Stimulated activated naive CD8-positive, alpha-beta T cell treated with anti-CD3 and anti-CD28 coated beads, Interleukin-15, amount 100 ng/mL, for 72 hours (primary cell): ENCODE data around the gene ARL2BP.
A peak's percentile ranks its signal among the peaks of the same experiment; 100 is the strongest.

ENCODE experiments used
- ATAC-seq: fragments of 150-1000 bp; cut with Tn5 transposase; 2 replicates; pipeline ENCODE4 v1.10.0; 2021; ENCODE audit warnings: mild to moderate bottlenecking, moderate library complexity
- DNase-seq, 2 donors: peaks; one replicate each; pipeline ENCODE4 v3.0.0; 2021 to 2022
- H3K27ac Mint-ChIP-seq, 2 donors: one replicate each; pipeline ENCODE4 v1.8.0; 2022; ENCODE audit warnings: mild to moderate bottlenecking in 2 of 2, mixed read lengths in 2 of 2, moderate library complexity in 2 of 2
- H3K27me3 Mint-ChIP-seq: one replicate; pipeline ENCODE4 v1.8.0; 2022; ENCODE audit warnings: mixed read lengths
- H3K4me1 Mint-ChIP-seq: one replicate; pipeline ENCODE4 v1.8.0; 2022; ENCODE audit warnings: mild to moderate bottlenecking, mixed read lengths
- H3K4me3 Mint-ChIP-seq, 2 donors: one replicate each; pipeline ENCODE4 v1.8.0; 2022; ENCODE audit warnings: mild to moderate bottlenecking in 2 of 2, mixed read lengths in 2 of 2, moderate library complexity in 1 of 2
- H3K9me3 Mint-ChIP-seq, 2 donors: one replicate each; pipeline ENCODE4 v1.8.0; 2022; ENCODE audit warnings: mixed read lengths in 2 of 2

ARL2BP gene

DNA sequence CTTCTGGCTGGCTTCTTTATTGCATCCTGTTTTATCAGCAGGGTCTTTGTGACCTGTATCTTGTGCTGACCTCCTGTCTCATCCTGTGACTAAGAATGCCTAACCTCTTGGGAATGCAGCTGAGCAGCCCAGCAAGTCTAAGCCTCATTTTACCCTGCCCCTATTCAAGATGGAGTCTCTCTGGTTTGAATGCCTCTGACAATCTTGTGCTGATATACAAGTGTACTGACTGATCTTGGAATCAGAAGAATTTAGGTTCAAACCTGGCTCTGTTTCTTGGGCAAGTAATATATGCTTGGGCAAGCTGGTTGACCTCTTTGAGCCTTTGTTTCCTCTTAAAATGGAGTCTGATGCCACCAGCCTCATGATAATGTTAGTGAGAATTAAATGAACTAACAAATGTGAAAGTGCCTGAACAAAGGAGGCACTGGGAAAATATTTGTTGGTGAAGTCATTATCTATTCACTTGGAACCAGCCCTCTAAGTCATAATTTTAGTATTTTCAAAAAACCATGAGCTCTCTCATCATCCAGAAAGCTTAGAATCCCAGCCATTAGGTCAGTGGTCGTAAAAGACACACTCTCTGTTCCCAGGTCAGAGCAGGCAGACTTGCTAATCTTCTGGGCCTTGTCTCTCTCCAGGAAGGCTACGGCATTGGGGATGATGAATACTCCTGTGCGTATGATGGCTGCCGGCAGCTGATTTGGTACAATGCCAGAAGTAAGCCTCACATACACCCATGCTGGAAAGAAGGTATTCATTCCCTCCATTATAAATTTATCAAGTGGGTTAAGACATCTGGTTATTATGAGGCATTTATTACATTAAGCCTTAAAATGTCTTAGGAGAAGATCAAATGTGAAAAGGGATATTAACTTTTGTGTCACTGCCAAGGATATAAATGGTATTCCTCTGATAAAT, 18.1 kb upstream of the ARL2BP start:
- Mint-ChIP-seq H3K4me1 (no peaks in the 10 kb centered on the region), H3K9me3 (no peaks in the 10 kb centered on the region), H3K4me3 (no peak overlapping the region), H3K27ac (peak overlapping the region in 1 of 2 donors; percentile 46), H3K27me3 (no peaks in the 10 kb centered on the region)
- ATAC-seq (no peak), DNase-seq (no peak)

DNA sequence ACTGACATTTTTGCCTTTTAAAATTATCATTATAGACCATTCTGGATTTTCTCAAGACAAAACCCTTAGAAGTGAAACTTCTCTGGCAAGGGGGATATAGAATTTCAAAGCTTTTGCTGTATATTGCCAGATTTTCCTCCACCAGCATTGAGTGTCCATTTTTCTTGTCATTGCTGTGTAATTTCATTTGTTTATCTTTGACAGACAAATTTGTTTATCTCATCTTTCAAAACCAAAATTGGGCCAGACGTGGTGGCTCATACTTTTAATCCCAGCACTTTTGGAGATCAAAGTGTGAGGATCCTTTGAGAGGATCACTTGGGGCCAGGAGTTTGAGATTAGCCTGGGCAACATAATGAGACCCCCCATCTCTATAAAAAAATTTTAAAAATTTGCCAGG, 16.0 kb upstream of the ARL2BP start:
- Mint-ChIP-seq H3K27me3 (no peaks in the 10 kb centered on the region), H3K4me1 (no peaks in the 10 kb centered on the region), H3K9me3 (no peaks in the 10 kb centered on the region), H3K27ac (no peak overlapping the region), H3K4me3 (no peak overlapping the region)
- DNase-seq (no peak), ATAC-seq (no peak)

GRCh38 chr16:57231821-57232350, 13.2 kb upstream of the ARL2BP start:
- DNase-seq: no peak
- H3K27ac Mint-ChIP-seq: no peak overlapping the region
- no peak overlapping the region for H3K4me3 Mint-ChIP-seq
- H3K9me3 Mint-ChIP-seq: no peaks in the 10 kb centered on the region
- peaks cover 12% of the 10 kb centered on the region for H3K4me1 Mint-ChIP-seq
- ATAC-seq: no peak
- H3K27me3 Mint-ChIP-seq: no peaks in the 10 kb centered on the region

DNA sequence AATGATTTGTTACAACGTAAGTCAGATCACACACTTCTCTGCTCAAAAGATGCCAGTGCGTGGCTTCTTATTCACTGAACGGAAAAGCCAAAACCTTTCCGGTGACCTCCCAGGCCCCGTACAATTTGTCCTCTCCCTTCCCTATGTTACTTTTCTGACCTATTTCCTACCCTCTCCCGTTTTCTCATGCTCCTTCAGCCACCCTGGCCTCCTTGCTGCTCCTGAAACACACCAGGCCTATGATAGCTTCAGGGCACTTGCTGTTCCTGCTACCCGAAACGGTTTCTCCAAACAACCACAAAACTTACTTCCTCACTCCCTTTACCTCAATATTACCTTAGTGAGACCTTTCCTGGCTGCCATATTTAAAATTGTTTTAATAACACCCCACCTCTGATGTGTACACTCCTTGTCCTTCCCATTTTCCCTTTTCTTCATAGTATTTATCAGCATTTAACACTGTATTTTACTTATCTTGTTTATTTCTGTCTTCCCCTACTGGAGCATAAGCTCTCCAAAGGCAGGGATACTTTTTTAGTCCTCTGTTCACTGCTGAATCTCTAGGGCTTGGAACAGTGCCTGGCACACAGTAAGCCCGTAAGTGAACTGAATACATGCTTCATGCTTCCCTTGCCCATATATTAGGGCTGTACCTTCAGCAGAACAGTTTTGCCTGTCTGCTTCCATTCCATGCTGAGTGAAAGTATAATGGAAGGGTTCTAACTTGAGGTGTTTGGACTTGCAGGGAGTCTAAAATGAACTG, 10.9 kb upstream of the ARL2BP start:
- Mint-ChIP-seq H3K27me3 (no peaks in the 10 kb centered on the region), H3K27ac (no peak overlapping the region), H3K4me3 (no peak overlapping the region), H3K9me3 (no peaks in the 10 kb centered on the region), H3K4me1 (peaks cover 12% of the 10 kb centered on the region)
- ATAC-seq (no peak), DNase-seq (no peak)

DNA sequence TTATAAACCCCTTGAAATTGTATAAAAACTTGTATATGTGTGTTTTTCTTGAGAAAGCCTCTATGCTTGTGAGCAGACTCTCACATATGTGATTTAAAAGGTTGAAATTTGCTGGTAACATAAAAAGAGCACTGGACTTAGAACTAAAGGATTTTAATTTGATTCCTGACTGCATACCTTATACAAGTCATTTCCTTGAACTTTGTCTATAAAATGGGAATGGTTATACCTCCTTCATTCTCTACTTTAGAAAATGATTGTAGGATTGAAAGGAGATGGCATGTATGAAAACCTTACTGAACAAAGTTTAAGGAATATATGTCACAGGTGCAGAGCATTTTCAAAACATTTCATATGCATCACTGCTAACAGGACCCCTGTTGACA, 10.4 kb upstream of the ARL2BP start:
- H3K9me3 Mint-ChIP-seq: no peaks in the 10 kb centered on the region
- ATAC-seq (no peak), DNase-seq (no peak)
- H3K4me1 Mint-ChIP-seq: peaks cover 12% of the 10 kb centered on the region
- H3K27ac Mint-ChIP-seq: peak overlapping the region in 1 of 2 donors; percentile 29
- no peak overlapping the region for H3K4me3 Mint-ChIP-seq
- no peaks in the 10 kb centered on the region for H3K27me3 Mint-ChIP-seq

- Mint-ChIP-seq H3K27me3 (no peaks in the 10 kb centered on the region), H3K4me3 (no peak overlapping the region), H3K27ac (peak overlapping the region; percentile 29 to 63), H3K9me3 (no peaks in the 10 kb centered on the region), H3K4me1 (peaks cover 12% of the 10 kb centered on the region)
- DNase-seq (no peak), ATAC-seq (peak; percentile 78)
Observed at GRCh38 chr16:57235128-57236021, 9.7 kb upstream of the ARL2BP start.

DNA sequence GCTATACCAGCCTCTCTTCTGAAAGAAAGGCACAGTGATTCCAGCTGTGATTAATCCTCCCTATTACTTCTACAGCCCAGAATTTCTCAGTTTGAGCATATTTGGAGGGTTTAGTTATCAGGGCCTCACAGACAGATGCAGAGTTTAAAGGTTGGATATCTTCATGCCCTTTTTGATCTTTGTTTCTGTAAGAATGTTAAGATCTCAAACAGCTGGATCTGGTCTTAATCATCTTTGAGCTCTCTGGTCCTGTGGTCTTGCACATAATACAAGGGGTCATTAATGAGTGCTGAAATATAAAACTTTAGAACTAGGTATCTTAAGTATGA, 9.1 kb upstream of the ARL2BP start:
- peak overlapping the region in 1 of 2 donors; percentile 63 for H3K27ac Mint-ChIP-seq
- peaks cover 17% of the 10 kb centered on the region for H3K4me1 Mint-ChIP-seq
- no peak for ATAC-seq
- no peaks in the 10 kb centered on the region for H3K9me3 Mint-ChIP-seq
- no peak for DNase-seq
- no peaks in the 10 kb centered on the region for H3K27me3 Mint-ChIP-seq
- H3K4me3 Mint-ChIP-seq: no peak overlapping the region

DNA sequence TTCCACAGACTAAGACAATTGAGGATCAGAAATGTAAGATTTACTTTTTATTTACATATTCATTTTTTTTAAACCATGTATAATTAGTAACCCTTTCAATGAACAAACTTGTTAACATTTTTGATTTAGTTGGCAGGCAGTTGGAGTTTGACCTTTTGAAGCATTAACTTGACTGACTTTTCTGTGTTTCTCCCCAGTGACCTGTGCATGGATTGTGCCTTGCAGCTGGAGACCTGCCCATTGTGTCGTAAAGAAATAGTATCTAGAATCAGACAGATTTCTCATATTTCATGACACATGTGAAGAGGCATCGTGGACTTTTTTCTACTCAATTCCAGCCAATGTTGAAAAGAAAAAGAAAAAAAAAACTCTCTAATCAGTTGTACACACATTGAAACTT, 6.4 kb upstream of the ARL2BP start:
- Mint-ChIP-seq H3K27me3 (no peaks in the 10 kb centered on the region), H3K9me3 (no peaks in the 10 kb centered on the region), H3K4me1 (peaks cover 17% of the 10 kb centered on the region), H3K4me3 (no peak overlapping the region), H3K27ac (no peak overlapping the region)
- DNase-seq (no peak), ATAC-seq (no peak)

DNA sequence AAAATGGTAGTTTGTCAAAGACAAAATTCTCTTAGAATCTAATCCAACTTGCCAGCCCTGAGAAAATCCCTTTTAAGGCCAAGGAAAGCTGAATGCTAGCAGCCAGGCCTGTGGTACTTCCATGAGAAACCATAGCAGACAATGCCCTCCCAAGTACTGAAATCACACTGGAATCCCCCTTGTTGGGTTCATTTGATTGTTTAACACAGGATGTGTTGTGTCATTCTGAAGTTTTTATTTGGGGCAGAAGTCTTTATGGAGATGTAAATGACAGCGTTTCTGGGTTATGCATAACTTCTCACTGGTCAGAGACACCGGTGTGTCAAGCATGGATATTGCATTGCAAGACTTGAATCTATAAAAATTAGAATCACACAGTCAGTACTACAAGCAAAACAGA, 6.0 kb upstream of the ARL2BP start:
- ATAC-seq (peak; percentile 84), DNase-seq (no peak)
- no peak overlapping the region for H3K4me3 Mint-ChIP-seq
- no peaks in the 10 kb centered on the region for H3K27me3 Mint-ChIP-seq
- no peaks in the 10 kb centered on the region for H3K9me3 Mint-ChIP-seq
- H3K27ac Mint-ChIP-seq: no peak overlapping the region
- H3K4me1 Mint-ChIP-seq: peaks cover 21% of the 10 kb centered on the region

DNA sequence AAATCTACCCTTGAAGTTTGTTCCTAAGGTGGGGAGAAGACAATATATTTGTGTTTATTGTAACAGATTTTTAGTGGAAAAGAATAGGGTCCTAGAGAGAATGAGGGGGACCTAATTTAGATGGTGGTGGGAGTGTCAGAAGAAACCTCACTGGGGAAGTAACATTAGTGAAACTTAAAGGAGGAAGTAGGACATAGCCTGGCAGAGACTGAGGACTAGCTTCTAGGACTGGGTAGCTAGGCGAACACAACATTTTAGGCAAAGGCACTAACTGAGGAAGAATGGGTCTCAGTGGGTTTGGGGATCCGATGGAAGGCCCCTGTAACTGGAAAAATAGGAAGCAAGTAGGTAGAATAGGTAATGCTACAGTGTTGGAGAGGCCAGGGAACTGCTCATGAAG, 4.2 kb upstream of the ARL2BP start:
- H3K4me3 Mint-ChIP-seq: no peak overlapping the region
- DNase-seq (no peak), ATAC-seq (no peak)
- no peak overlapping the region for H3K27ac Mint-ChIP-seq
- no peaks in the 10 kb centered on the region for H3K9me3 Mint-ChIP-seq
- peaks cover 26% of the 10 kb centered on the region for H3K4me1 Mint-ChIP-seq
- no peaks in the 10 kb centered on the region for H3K27me3 Mint-ChIP-seq

GRCh38 chr16:57242650-57243049, 2.4 kb upstream of the ARL2BP start:
- ATAC-seq: no peak
- H3K27ac Mint-ChIP-seq: no peak overlapping the region
- no peak overlapping the region for H3K4me3 Mint-ChIP-seq
- peaks cover 26% of the 10 kb centered on the region for H3K4me1 Mint-ChIP-seq
- H3K9me3 Mint-ChIP-seq: no peaks in the 10 kb centered on the region
- no peak for DNase-seq
- H3K27me3 Mint-ChIP-seq: no peaks in the 10 kb centered on the region

GRCh38 chr16:57244463-57244766, 644 bp upstream of the ARL2BP start:
- Mint-ChIP-seq H3K4me1 (peaks cover 26% of the 10 kb centered on the region), H3K27me3 (no peaks in the 10 kb centered on the region), H3K27ac (peak overlapping the region; percentile 94 to 96), H3K4me3 (peak overlapping the region; percentile 95), H3K9me3 (no peaks in the 10 kb centered on the region)
- ATAC-seq (no peak), DNase-seq (no peak)

DNA sequence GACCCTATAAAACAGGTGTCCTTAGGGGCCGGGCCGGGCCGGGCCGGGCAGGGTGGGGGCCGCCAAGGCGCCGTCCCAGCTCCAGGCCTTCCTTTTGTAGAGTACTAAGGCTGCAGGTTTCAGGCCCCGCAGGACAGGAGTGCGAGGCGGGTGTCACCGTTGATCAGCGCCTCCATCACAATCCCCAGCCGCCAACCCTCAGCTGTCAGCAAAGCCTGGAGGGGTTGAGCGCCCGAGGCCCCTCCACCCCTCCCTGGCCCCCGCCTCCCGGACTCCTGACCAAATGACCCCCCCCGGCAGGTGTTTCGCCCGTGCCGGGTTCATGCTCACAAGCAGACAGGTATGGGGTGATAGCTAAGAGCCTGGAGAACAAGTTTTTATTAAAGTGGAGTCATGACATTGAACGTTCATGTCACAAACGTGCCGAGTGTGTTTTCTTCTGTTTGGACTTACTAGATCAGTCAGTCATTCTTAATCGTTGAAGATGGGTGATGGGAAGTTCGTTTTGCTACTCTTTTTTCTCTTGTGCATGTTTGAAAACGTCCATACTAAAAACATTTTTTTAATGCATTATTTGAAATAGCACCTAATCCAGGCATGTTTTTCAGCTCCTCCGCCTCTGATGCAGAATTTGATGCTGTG, 534 bp downstream of the ARL2BP start:
- H3K9me3 Mint-ChIP-seq: no peaks in the 10 kb centered on the region
- DNase-seq: no peak
- peaks cover 25% of the 10 kb centered on the region for H3K4me1 Mint-ChIP-seq

GRCh38 chr16:57251352-57251751, 6.3 kb downstream of the ARL2BP start:
- H3K27ac Mint-ChIP-seq: peak overlapping the region in 1 of 2 donors; percentile 42
- H3K4me3 Mint-ChIP-seq: no peak overlapping the region
- ATAC-seq: no peak
- no peaks in the 10 kb centered on the region for H3K9me3 Mint-ChIP-seq
- DNase-seq: no peak
- H3K27me3 Mint-ChIP-seq: no peaks in the 10 kb centered on the region
- H3K4me1 Mint-ChIP-seq: no peaks in the 10 kb centered on the region

More for the DNA sequence above, 534 bp downstream of the ARL2BP start:
- peak; percentile 52 for ATAC-seq
- H3K4me3 Mint-ChIP-seq: peak overlapping the region; percentile 95
- H3K27ac Mint-ChIP-seq: peak overlapping the region; percentile 67 to 77
- no peaks in the 10 kb centered on the region for H3K27me3 Mint-ChIP-seq

DNA sequence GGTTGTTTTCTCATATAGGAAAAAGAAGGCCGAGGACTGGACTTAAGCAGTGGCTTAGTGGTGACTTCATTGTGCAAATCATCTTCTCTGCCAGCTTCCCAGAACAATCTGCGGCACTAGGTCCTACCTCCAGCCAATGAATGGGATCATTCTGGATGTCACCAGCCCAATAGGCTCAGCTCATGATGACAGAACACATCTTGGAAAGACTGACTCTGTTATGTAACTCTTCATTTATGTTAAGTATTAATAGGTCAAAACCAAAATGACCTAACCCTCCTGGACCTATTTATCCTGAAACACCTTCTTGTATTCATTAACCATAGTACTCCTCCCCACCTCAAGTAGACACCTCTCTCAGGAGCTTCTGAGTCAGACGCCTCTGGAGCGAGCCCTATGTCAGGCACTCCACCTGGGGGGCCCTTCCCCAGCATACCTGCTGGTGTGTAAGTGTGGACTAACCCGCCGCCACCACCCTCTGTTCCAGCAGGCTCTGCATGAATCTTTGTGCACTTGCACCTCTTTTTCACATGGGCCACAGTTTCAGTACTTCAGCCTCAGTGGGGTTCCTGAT, 7.2 kb downstream of the ARL2BP start:
- no peak for DNase-seq
- no peaks in the 10 kb centered on the region for H3K27me3 Mint-ChIP-seq
- H3K4me1 Mint-ChIP-seq: no peaks in the 10 kb centered on the region
- H3K9me3 Mint-ChIP-seq: no peaks in the 10 kb centered on the region
- no peak for ATAC-seq
- H3K4me3 Mint-ChIP-seq: no peak overlapping the region
- H3K27ac Mint-ChIP-seq: no peak overlapping the region
